HCT116 (cell line): ENCODE results near the gene WDFY2.

ENCODE experiments used
- EZH2 ChIP-seq: fragments of 200-600 bp; sonication (generic); IDR thresholded peaks from 2 replicates; pipeline ENCODE4 v1.6.1; 2017; ENCODE audit warnings: antibody characterized with exemption, mixed run types
- EZH2phosphoT487 ChIP-seq: fragments of 200-600 bp; IDR thresholded peaks from 2 replicates; pipeline ENCODE4 v1.6.1; 2018; ENCODE audit warnings: antibody characterized with exemption, borderline replicate concordance
- JUND ChIP-seq: IDR thresholded peaks from 2 replicates; pipeline ENCODE4 v1.6.1; 2012
- POLR2A ChIP-seq: IDR thresholded peaks from 2 replicates; pipeline ENCODE4 v1.7.0; 2011; ENCODE audit warnings: borderline replicate concordance; ENCODE audit not compliant: insufficient read depth, insufficient read length; ENCODE audit errors: extremely low read depth
- RAD21 ChIP-seq: IDR thresholded peaks from 2 replicates; pipeline ENCODE4 v1.6.1; 2012; ENCODE audit warnings: low read depth, mild to moderate bottlenecking
- SP1 ChIP-seq: IDR thresholded peaks from 2 replicates; pipeline ENCODE4 v1.6.1; 2012; ENCODE audit warnings: low read depth
- TF ChIP-seq, protein P1 (sequence below), 3 experiments: fragments of 200-600 bp in 1 of 3; sonication (generic) in 1 of 3; IDR thresholded peaks in 2 of 3; conservative IDR thresholded peaks in 1 of 3; 2 replicates each; pipeline ENCODE4 v1.5.1; 2012 to 2017; ENCODE audit warnings: low read depth in 2 of 3, low read length in 2 of 3, antibody characterized with exemption in 1 of 3, borderline replicate concordance in 1 of 3, control low read depth in 1 of 3, mild to moderate bottlenecking in 1 of 3, mixed read lengths in 1 of 3, mixed run types in 1 of 3, moderate library complexity in 1 of 3; ENCODE audit not compliant: insufficient read depth in 1 of 3

DNA sequence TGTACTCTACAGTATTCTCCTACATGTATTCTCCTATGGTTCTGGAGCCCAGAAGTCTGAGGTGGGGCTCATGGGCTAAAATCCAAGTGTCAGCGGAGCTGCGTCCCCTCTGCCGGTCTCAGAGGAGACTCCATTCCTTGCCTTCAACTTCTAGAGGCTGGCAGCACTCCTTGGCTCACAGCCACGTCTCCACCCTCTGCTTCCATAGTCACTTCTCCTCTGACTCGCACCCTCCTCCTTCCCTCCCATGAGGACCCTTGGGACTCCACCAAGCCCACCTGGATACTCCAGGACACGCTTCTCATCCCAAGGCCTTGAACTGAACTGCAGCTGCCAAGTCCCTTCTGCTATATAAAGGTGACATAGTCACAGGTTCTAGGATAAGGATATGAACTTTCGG, 191.9 kb downstream of the WDFY2 start:
- TF ChIP-seq EZH2phosphoT487 = no peak
- TF ChIP-seq, protein P1, sequence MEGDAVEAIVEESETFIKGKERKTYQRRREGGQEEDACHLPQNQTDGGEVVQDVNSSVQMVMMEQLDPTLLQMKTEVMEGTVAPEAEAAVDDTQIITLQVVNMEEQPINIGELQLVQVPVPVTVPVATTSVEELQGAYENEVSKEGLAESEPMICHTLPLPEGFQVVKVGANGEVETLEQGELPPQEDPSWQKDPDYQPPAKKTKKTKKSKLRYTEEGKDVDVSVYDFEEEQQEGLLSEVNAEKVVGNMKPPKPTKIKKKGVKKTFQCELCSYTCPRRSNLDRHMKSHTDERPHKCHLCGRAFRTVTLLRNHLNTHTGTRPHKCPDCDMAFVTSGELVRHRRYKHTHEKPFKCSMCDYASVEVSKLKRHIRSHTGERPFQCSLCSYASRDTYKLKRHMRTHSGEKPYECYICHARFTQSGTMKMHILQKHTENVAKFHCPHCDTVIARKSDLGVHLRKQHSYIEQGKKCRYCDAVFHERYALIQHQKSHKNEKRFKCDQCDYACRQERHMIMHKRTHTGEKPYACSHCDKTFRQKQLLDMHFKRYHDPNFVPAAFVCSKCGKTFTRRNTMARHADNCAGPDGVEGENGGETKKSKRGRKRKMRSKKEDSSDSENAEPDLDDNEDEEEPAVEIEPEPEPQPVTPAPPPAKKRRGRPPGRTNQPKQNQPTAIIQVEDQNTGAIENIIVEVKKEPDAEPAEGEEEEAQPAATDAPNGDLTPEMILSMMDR (IDR thresholded peaks at IDR 0.05 in 2 of 3, conservative IDR thresholded peaks at IDR 0.05 in 1 of 3; ENCODE audit: borderline replicate concordance in 1 of 3, insufficient read depth in 1 of 3, low read depth in 2 of 3, low read length in 2 of 3) = no peak
- no peak for TF ChIP-seq POLR2A
- TF ChIP-seq SP1 = no peak
- no peak for TF ChIP-seq JUND
- TF ChIP-seq RAD21 = no peak
- no peak for TF ChIP-seq EZH2
